Right ventricle myocardium inferior (tissue), 1 donor: ENCODE measurements around the gene IFNL2. TPM values are rescaled to one million over a fixed set of nuclear protein-coding genes. Genes with fewer than 3 reads are reported as not detected.
"Not testable (repeated sequence)": the region's sequence is repeated elsewhere in the genome, so short reads cannot be mapped to it uniquely, and the experiment has no call there.

Source experiments
- ATAC-seq: fragments of 200-7000 bp; cut with Tn5 transposase; one replicate; pipeline ENCODE4 v1.9.1; 2020; ENCODE audit warnings: mild to moderate bottlenecking, moderate library complexity
- DNase-seq: peaks from one replicate; pipeline ENCODE4 v3.0.0; 2021; ENCODE audit errors: missing footprints
- intact Hi-C: fragments of 100-400 bp; cut with DNase I; formaldehyde crosslinking; loops from one replicate; pipeline ENCODE4 v1.11.0; 2022
- long read RNA-seq: library from polyadenylated mRNA; unstranded; transcript quantifications from one replicate; pipeline ENCODE4 v2.0.0, GENCODE V29; 2021
- total RNA-seq: library from RNA; stranded (reverse); fragmentation: NEBNext Ultra II Directional; extraction: Animal tissue kit (Norgen Biotek cat#: 25700); gene quantifications from one replicate; pipeline ENCODE4 v1.2.1, GENCODE V29; 2021
- donor health status: DM: no; HTN: yes; CAD: no; lungs with severe emphysema.

IFNL2 gene
- total RNA-seq: not detected
- long read RNA-seq: 0 reads

- ATAC-seq, intact Hi-C loops: not testable (repeated sequence)
Observed at GRCh38 chr19:39268085-39268484, at the start of gene IFNL2. Gene IFNL2 (plus strand): TSS chr19:39268396. CDS start chr19:39268569, 173 bp downstream.

GRCh38 chr19:39219108-39219507 is 49.1 kb upstream of the IFNL2 start:
- ATAC-seq, intact Hi-C loops, DNase-seq: not testable (repeated sequence)

More at GRCh38 chr19:39268085-39268484, at the start of gene IFNL2:
- not testable (repeated sequence) for DNase-seq

- ATAC-seq: no peak
- no peak for DNase-seq
- intact Hi-C loops: no loop called here
Observed at GRCh38 chr19:39223703-39224279, 44.4 kb upstream of the IFNL2 start.

GRCh38 chr19:39224910-39225309 is 43.3 kb upstream of the IFNL2 start:
- no peak for ATAC-seq

GRCh38 chr19:39230096-39230764 is 38.0 kb upstream of the IFNL2 start:
- intact Hi-C loops: no loop called here
- ATAC-seq (no peak), DNase-seq (no peak)

More at GRCh38 chr19:39224910-39225309, 43.3 kb upstream of the IFNL2 start:
- no peak for DNase-seq
- intact Hi-C loops: no loop called here

GRCh38 chr19:39232708-39233107 is 35.5 kb upstream of the IFNL2 start:
- no peak for ATAC-seq
- no peak for DNase-seq
- intact Hi-C loops: no loop called here

GRCh38 chr19:39236527-39236926 is 31.7 kb upstream of the IFNL2 start:
- no peak for DNase-seq
- intact Hi-C loops: no loop called here
- ATAC-seq: no peak

GRCh38 chr19:39237200-39238184 is 30.7 kb upstream of the IFNL2 start:
- DNase-seq: no peak
- ATAC-seq: no peak
- intact Hi-C loops: no loop called here

- DNase-seq (no peak), ATAC-seq (no peak)
- intact Hi-C loops: no loop called here
Observed at GRCh38 chr19:39238209-39238608, 30.0 kb upstream of the IFNL2 start.

GRCh38 chr19:39238944-39239343 is 29.3 kb upstream of the IFNL2 start:
- DNase-seq (no peak), ATAC-seq (no peak)

GRCh38 chr19:39240421-39240820 is 27.8 kb upstream of the IFNL2 start:
- intact Hi-C loops: no loop called here
- ATAC-seq (no peak), DNase-seq (no peak)

More at GRCh38 chr19:39238944-39239343, 29.3 kb upstream of the IFNL2 start:
- intact Hi-C loops: no loop called here

- intact Hi-C loops, DNase-seq, ATAC-seq: not testable (repeated sequence)
Observed at GRCh38 chr19:39243741-39244140, 24.5 kb upstream of the IFNL2 start.

- DNase-seq, intact Hi-C loops: not testable (repeated sequence)
Observed at GRCh38 chr19:39244410-39245100, 23.6 kb upstream of the IFNL2 start, which contains the start of gene IFNL3. Gene IFNL3 (minus strand): TSS chr19:39245006. CDS start chr19:39244967, 39 bp downstream.

GRCh38 chr19:39245166-39245565 is 23.0 kb upstream of the IFNL2 start:
- ATAC-seq, intact Hi-C loops: not testable (repeated sequence)

More at GRCh38 chr19:39244410-39245100, 23.6 kb upstream of the IFNL2 start, which contains the start of gene IFNL3:
- ATAC-seq: not testable (repeated sequence)

GRCh38 chr19:39246951-39247669 is 21.1 kb upstream of the IFNL2 start:
- intact Hi-C loops: no loop called here
- DNase-seq: no peak
- ATAC-seq: no peak

More at GRCh38 chr19:39245166-39245565, 23.0 kb upstream of the IFNL2 start:
- not testable (repeated sequence) for DNase-seq

- intact Hi-C loops: no loop called here
- no peak for ATAC-seq
- DNase-seq: no peak
Observed at GRCh38 chr19:39247701-39248664, 20.2 kb upstream of the IFNL2 start.

- intact Hi-C loops: no loop called here
- ATAC-seq (no peak), DNase-seq (no peak)
Observed at GRCh38 chr19:39248806-39249205, 19.4 kb upstream of the IFNL2 start, which contains the start of gene IFNL4. Gene IFNL4 (minus strand): TSS chr19:39248856.
